Left renal cortex interstitium (tissue), 4 donors: Measurements from ENCODE around the gene SORL1-AS1.

Experiments used
- DNase-seq, 4 donors: peaks; one replicate each; pipeline ENCODE4 v3.0.0-alpha.2; 2013; ENCODE audit warnings: low read depth in 4 of 4, low spot score in 2 of 4, missing footprints in 1 of 4

Gene SORL1-AS1

DNA sequence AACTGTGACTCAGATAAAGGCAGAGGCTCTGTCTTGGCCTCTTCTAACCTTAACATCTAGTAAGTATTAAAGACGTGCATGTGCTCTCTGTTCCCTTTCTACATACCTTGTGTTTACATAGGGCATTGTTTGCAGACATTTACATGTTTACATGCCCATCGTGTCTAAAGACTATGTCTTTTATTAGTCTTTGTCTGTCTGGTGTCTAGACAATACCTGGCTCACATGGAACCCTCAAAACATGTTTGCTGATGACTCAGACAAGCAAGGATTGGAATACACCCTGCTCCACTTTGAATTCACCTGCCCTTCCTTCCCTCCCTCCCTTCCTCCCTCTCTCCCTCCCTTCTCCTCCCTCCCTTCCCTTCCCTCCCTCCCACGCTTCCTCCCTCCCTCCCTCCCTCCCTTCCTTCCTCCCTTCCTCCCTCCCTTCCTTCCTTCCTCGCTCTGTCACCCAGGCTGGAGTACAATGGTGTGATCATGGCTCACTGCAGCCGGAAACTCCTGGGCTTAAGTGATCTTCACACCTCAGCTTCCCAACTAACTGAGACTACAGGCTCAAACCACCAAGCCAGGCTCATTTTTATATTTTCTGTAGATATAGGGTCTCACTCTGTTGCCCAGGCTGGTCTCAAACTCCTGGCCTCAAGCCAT, 23.7 kb upstream of the SORL1-AS1 start:
- no peak for DNase-seq

DNA sequence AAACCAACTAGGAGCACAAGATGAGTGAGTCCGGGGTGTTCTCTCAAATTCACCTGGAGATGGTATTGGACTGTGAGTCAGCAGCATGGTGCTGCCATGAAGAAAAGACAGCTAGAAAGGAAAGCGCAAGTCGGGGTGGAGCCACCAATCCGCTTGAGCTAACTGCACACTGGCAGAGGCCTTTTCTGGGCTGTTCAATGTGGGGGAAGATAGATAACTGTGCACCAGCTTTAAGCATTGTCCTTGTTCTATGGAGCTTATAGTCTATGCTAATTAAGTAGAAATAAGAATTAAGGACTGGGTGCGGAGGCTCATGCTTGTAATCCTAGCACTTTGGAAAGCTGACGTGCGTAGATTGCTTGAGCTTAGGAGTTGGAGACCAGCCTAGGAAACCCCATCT, 21.9 kb upstream of the SORL1-AS1 start:
- no peak for DNase-seq

DNA sequence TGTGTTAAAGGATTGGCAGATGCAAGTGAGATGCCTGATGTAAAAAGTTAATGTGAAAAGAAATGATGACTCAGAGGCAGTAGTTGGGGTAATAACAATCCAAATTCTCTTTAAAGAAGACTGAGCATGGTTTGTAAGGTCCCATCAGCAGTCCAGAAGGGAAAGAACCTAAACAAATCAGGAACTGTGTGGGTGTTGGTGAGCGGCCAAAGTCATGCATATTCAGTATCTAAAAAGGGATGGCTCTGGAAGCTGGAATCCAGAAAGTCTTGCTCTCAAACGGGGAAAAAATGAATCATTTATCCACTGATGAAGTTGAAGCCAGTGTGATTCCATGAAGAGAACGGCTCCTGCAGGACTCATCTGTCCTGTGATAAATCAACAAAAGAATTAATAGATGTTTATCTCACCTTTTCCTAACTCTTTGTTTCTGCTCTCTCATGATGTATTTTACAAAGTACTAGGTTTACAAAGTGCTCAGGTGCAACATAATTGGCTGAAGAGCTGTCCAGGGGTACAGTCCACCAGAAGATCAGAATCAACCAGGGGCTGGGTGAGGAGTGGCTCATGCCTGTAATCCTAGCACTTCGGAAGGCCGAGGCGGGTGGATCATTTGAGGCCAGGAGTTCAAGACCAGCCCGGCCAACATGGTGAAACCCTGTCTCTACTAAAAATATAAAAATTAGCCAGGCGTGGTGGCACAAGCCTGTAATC, 20.5 kb upstream of the SORL1-AS1 start:
- DNase-seq, result no peak

DNA sequence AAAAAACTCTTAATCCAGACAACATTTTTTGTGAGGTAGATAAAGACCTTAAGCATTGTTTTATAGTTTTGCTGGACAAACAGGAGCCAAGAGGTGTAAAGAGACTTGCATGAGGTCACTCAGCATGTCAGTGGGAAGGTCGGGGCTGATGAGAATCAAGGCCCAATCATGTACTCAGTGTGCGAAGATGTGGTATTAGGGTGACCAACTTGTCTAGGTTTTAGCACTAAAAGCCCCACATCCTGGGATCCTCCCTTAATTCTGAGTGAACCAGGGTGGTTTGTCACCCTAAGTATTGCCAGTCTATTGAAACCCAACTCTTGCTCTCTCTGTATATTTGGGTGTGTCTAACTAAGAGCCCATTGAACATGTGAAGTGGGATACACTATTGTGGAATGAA, 19.5 kb upstream of the SORL1-AS1 start:
- no peak for DNase-seq

DNA sequence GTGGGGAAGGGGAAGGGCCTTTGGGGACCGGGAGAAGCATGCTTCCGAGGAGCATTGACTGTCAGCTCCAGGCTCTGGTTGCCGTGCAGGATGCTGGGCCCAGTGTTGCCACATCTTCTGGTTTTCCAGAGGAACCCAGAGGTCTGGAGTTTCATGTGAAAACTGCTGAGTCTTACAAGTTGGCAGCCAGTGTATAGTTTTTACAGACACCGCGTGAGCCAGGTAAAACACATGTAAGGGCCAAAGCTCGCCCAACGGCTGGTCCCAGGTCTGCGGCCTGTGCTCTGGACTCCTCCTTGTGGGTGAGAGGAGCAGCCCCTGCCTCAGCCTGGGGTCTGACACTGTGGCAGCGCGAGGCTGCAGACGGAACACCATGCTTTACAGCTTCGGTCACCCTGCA, 18.4 kb upstream of the SORL1-AS1 start:
- DNase-seq, result no peak

DNA sequence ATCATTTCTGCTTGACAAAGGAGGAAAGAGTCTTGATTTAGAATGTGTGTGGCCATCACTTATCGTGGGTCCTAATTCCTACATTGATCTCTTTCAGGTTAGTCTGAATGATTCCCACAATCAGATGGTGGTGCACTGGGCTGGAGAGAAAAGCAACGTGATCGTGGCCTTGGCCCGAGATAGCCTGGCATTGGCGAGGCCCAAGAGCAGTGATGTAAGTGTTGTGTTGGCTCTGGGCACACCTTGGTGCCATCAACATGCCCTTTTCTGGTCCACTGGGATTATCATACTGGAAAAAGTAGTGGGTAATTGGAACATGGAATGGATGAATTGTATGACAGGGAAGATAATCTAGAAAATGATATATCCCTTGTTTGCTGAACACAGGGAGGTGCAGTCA, 17.1 kb upstream of the SORL1-AS1 start:
- no peak for DNase-seq

DNA sequence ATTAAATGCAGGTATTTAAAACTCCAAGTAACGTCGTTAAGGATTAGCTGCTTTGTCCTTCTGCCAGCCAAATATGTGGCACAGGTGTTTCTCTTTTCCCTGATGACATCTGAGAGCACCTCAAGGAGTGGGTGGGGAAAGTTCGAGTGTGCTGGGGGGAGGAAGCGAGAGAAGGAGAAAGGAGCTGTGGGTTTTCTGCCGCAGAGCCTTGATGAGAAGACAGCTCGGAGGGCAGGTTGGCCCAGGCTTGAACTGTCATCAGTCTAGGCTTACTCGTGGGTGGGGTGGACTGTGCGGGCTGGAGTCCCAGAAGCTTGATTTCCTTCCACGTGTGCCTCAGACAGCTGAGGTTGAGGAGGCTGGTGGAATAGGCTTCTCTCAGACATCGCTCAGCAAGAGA, 15.2 kb upstream of the SORL1-AS1 start:
- DNase-seq, result no peak

DNA sequence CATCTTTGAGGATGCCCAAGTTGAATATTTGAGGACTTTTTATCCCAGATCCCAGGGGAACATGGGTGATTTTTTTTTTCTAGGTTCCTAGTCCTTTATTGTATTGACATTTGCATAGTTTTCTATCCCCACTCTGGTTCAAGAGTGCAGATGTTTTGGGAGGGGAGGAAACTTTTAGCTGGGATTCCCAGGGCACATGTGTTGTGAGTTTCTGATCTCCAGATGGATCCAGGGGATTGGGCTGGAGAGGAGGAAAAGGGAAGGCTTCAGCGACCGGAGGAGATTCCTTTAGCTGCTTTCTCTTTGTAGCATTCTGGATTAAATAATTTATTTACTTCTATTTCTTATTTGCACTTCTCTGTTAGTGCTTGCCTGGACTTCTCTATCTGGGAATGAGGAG, 14.7 kb upstream of the SORL1-AS1 start:
- no peak for DNase-seq

DNA sequence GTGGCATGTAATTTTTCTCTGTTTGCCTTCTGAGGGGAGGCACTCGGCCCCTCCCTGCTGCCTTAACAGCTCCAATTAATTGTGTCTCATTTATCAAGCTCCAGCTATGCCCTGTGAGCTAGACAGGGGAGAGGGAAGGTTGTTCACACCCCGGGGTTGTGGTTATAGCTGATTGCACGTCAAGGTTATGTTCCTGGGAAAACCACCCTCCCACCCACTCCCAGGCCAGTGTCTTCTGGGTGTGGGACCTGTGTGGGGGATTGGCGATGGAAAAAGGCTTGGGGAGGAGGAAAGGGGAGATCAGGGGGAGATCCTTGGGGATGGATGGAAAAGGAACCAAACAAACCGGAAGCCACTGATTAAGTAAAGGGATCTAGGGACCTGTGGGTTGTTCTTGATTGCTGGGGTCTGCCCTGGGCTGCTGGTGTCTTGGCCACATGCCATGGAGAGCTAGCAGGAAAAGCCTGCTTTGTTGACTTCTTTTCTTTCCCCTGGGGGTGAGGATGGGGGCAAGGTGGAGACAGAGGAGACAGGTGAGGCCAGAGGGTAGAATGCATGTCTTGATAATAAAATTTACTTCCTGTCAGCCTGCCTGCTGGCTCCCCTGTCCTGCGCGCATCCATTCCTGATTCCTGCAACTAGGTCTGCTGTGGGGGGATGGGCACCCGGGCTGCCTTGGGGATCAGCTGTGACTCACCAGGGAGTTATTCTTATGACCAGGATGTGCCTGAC, 13.5 kb upstream of the SORL1-AS1 start:
- peak in 1 of 4 donors; percentile 69 for DNase-seq

DNA sequence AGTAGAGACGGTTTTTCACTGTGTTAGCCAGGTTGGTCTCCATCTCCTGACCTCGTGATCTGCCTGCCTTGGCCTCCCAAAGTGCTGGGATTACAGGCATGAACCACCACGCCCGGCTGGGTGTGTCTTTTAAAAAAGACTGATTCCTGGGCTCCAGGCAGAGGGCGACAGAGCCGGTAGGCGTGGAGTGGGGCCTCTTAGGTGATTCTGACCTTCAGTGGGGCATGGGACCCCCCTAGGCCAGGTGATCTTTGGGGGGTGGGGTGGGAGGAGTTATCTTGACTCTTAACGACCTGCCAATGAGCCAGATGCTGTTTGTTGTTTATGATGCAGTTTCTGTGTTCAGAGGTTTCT, 12.9 kb upstream of the SORL1-AS1 start:
- no peak for DNase-seq

DNA sequence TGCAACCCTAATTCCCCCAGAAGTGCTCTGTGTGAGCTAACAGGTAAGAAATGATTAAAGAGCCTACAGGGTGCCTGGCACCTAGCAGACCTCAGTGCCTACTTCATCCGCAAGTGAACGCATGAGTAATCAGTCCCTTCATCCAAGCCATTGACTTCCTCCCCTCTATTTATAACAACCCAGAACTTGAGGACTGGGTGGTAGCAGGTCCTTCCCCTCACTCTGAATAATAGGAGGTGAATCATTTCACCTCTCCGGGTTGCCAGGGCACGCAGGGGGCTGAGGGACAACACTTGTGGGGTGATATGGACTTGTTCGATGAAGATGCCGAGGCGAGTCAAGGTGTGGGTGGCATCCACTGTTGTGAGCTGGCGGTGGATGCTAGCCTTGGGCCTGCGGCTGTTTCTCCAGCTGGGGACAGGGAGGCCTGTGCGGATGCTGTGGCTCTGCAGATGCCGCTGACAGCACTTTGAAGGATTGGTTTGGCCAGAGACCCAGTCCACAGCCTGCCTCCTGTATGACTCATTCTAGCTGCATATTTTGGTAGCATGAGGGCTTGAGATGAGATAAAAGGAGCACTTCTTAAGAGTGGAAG, 11.7 kb upstream of the SORL1-AS1 start:
- no peak for DNase-seq

DNA sequence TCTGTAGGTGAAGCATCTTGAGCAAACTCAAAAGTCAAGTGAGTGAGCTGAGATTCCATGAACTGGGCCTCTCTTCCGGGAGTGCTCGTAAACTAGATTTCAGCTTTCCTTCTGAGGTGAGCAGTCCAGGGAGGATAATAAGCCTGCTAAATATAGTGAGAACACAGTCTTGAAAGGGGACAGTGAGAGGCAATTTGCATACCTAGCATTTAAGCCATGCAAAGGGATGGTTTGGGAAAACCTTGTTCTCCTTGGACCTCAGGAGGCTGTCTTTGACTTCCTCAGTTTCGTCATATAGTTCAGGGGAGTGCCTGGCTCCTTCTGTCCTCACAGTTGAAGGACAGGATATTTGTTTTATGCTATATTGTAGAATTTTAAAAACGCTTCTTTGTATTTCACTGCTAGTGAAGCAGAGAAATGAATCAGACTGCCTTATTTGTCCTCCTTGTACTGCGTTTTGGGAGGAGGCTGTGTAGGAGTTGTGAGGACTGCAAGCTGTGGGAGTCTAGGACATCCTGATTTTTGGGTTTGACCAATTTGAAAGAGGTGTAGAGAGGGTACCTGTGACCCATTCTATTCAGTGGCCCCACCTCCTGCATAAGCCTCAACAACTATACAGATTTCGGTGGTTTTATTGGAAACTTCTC, 11.0 kb upstream of the SORL1-AS1 start:
- no peak for DNase-seq

DNA sequence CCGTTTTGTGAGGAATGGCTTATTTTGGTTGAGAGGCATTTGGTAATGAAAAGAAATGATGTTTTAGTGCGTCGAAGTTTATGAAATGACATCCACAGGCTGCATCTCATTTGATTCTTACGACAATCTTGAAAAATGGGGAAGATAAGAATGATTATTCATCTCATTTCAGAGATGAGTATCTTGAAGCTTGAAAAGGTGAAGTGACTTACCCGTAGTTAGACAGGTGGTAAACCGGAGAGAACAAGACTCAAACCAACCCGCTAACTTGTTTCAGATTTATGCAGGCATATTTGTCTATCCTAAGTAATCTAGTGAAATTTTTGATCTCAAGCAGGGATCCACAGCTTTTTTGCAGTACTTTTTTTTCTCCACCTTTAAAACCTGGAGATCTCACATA, 9.1 kb upstream of the SORL1-AS1 start:
- DNase-seq, result no peak

DNA sequence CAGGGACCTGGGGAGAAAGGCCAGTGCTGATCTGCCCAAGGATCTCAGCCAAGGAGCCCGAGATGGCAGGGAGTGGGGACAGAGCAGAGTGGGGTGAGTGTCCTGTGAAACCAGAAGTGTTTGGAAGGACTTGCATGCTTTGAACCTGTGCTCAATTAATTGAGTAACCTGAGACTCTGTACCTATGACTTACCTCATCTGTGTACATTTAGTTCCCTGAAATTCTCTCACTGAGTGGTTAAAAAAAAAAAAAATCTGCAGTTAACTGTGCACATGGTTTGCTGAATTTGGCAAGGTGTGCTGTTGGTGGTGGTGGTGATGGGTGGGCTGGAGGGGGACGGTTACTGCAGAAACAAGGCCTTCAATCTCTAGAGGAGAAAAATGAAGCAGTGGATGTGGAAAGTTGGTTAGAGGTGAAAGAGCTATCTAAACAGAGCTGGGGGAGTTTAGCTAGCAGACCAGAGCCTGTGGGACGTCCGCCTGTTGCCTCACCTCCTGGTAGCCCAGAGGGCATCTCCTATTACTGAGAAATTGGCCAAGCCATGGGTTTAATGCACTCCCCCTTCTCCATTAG, 8.3 kb upstream of the SORL1-AS1 start:
- DNase-seq, result peak in 1 of 4 donors; percentile 25

DNA sequence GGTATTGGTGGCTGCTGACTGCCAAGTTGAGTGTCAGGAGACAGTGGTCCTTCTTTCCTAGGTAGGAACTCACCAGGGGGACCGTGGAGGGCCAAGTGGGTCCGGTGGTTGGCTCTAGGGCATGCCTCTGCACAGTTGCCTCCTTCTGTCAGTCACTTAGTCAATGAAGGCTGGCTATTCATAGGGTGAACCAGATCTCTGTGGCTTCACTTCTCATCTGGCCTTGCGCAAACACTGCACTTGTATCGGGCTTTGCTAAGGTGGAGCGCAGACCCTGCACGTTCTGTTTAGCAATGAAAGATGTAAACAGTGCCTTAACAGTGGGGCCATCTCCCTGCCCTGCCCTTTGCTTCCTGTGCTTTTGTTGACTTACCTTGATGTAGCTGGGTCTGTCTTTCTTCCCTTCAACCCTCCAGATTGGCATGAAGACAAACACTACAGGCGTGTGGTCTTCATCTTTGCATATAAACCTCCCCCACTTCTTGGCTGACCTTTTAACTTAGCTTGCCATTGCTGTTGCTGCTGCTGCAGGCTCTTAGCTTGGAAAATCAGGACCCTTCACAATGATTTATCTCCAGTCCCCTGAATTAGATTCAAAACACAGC, 6.7 kb upstream of the SORL1-AS1 start:
- DNase-seq, result no peak

DNA sequence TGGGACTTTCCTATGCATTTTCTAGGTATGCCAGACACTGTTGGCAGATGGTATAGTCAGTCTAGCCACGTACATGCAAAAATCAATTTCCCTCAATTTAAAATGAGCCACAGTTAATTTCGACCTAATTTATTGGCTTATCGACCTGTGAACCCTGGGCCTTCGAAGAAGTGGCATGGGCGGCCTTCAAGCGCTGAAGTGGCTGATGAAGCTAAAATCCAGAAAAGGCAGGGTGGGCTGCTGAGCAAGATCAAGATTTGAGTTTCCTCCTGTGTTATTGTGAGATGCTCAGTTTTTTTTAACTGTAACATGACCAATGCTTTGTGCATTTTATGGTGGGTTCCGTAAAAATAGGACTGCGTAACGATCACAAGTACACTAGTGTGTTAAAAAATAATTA, 5.8 kb upstream of the SORL1-AS1 start:
- no peak for DNase-seq

DNA sequence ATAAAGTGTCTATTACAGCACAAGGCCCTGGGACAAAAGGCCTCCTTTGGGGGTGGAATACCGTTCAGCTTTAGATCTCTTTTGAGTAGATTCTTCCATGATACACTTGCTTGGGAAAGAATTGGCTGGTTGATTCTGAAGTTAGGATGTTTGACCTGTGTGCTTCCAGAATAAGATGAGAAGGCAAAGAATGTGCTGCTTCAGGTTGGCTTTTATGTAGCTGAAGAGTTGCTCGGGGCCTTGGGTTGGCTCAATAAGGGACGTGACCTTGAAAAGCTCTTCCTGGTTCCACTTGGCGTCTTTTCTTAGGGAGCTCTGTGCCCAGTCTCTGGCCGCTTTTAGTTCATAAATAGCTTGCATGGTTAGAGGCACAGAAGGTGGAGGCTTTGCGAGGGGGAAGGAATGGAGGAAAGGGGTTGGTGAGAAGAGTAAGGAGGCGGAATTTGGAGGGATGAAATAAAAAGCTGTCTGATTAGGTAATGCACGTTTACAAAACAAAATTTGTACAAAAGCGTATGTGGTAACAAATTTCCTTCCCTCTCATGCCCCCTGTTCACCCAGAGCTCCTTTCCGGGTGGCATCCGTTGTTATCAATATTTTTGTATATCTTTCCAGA, 4.2 kb upstream of the SORL1-AS1 start:
- no peak for DNase-seq

DNA sequence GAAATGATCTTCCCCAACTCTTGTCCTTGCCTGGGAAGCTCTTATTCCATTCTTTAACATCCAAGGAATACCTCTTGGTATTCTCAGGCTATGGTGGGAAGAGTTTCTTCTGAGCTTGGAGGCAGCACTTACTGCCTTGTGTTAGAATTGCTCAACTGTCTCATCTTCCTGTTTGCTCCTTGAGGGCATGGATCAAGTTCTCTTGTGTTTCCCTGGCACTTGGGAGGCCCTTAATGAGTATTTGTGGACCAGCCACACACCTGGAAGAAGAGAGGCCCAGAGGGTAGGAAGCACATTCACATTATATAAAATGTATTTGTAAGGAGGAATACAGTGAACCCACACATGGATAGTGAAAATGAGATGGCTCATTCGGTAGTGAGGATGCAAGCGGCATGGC, 3.4 kb upstream of the SORL1-AS1 start:
- no peak for DNase-seq

DNA sequence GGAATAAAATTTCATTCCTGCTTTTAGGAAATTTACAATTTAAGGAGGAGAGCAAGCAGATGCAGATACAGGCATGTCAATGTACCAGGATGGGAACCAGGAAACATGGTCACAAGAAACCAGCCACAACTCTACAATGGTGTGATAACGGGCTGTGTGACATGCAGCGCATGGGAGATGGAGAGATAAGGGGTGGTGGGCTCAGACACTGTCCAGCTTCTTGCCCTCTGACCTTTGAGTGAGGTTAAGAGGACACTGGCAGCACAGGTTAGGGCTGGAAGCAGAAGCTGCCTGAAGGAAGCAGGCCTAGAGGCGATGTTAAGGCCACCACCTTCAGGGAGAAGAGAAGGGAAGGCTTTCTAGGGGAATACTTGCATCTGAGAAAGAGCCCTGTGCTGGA, 2.3 kb upstream of the SORL1-AS1 start:
- DNase-seq, result no peak
